SJSA1 (cell line): Measurements from ENCODE around the gene MADD. TPM values are rescaled to one million over a fixed set of nuclear protein-coding genes. Genes with fewer than 3 reads are reported as not detected.
"Not testable (repeated sequence)": the region's sequence is repeated elsewhere in the genome, so short reads cannot be mapped to it uniquely, and the experiment has no call there.

Source experiments
- DNase-seq, 2 experiments: peaks; one replicate each; pipeline ENCODE4 v3.0.0-alpha.2; 2015 to 2020; ENCODE audit warnings: low spot score in 2 of 2, low read depth in 1 of 2
- H3K27ac ChIP-seq: fragments of 250-450 bp; sonication (Bioruptor Pico); 2 replicates; pipeline ENCODE4 v1.5.1; 2020; ENCODE audit warnings: mild to moderate bottlenecking, moderate library complexity
- H3K27me3 ChIP-seq: fragments of 250-450 bp; sonication (Bioruptor Pico); replicated peaks from 2 replicates; pipeline ENCODE4 v1.5.1; 2020; ENCODE audit warnings: mild to moderate bottlenecking, moderate library complexity
- H3K36me3 ChIP-seq: fragments of 250-450 bp; sonication (Bioruptor Pico); 2 replicates; pipeline ENCODE4 v1.5.1; 2020; ENCODE audit warnings: mild to moderate bottlenecking
- H3K4me1 ChIP-seq: fragments of 250-450 bp; sonication (Bioruptor Pico); replicated peaks from 2 replicates; pipeline ENCODE4 v1.6.1; 2021; ENCODE audit warnings: mild to moderate bottlenecking
- H3K4me3 ChIP-seq: fragments of 250-450 bp; sonication (Bioruptor Pico); 2 replicates; pipeline ENCODE4 v1.5.1; 2020; ENCODE audit warnings: mild to moderate bottlenecking
- H3K9me3 ChIP-seq: fragments of 250-450 bp; sonication (Bioruptor Pico); replicated peaks from 2 replicates; pipeline ENCODE4 v1.5.1; 2020; ENCODE audit warnings: mild to moderate bottlenecking
- total RNA-seq: library from RNA; depleted of rRNA; stranded (reverse); fragments of >200 nt; shearing (Covaris generic); gene quantifications from 2 replicates; pipeline ENCODE4 v1.2.3, GENCODE V29; 2014

The MADD gene
- total RNA-seq, 1 experiment from 2014 or later = 20.9 TPM

- H3K27me3 ChIP-seq = no peaks in the 10 kb centered on the region
These were observed 58.0 kb downstream of the MADD start for GRCh38 chr11:47327949-47328348.

GRCh38 chr11:47328449-47329390, 58.8 kb downstream of the MADD start:
- Histone ChIP-seq H3K27me3 (no peaks in the 10 kb centered on the region), H3K27ac (no peak overlapping the region), H3K36me3 (peaks cover 46% of the 10 kb centered on the region), H3K4me3 (no peak overlapping the region), H3K4me1 (no peaks in the 10 kb centered on the region), H3K9me3 (no peaks in the 10 kb centered on the region)
- DNase-seq = no peak

More at GRCh38 chr11:47327949-47328348, 58.0 kb downstream of the MADD start:
- no peak overlapping the region for H3K27ac ChIP-seq
- peak in 1 of 2 experiments; percentile 36 for DNase-seq
- H3K4me1 ChIP-seq = no peaks in the 10 kb centered on the region
- no peaks in the 10 kb centered on the region for H3K9me3 ChIP-seq
- no peak overlapping the region for H3K4me3 ChIP-seq
- peaks cover 46% of the 10 kb centered on the region for H3K36me3 ChIP-seq

- peaks cover 46% of the 10 kb centered on the region for H3K36me3 ChIP-seq
- no peak overlapping the region for H3K27ac ChIP-seq
- H3K27me3 ChIP-seq = no peaks in the 10 kb centered on the region
- no peak overlapping the region for H3K4me3 ChIP-seq
- no peaks in the 10 kb centered on the region for H3K4me1 ChIP-seq
- H3K9me3 ChIP-seq = no peaks in the 10 kb centered on the region
- DNase-seq = peak in 1 of 2 experiments; percentile 36
These were observed 59.6 kb downstream of the MADD start for GRCh38 chr11:47329431-47329986.

GRCh38 chr11:47329987-47330931, 60.3 kb downstream of the MADD start:
- DNase-seq = no peak
- no peaks in the 10 kb centered on the region for H3K27me3 ChIP-seq
- no peak overlapping the region for H3K27ac ChIP-seq
- no peaks in the 10 kb centered on the region for H3K9me3 ChIP-seq
- H3K4me3 ChIP-seq = no peak overlapping the region
- H3K36me3 ChIP-seq = peaks cover 46% of the 10 kb centered on the region
- no peaks in the 10 kb centered on the region for H3K4me1 ChIP-seq

- no peaks in the 10 kb centered on the region for H3K4me1 ChIP-seq
- no peaks in the 10 kb centered on the region for H3K27me3 ChIP-seq
- no peak overlapping the region for H3K4me3 ChIP-seq
- DNase-seq = peak in 1 of 2 experiments; percentile 38
- H3K9me3 ChIP-seq = no peaks in the 10 kb centered on the region
- H3K27ac ChIP-seq = no peak overlapping the region
- peaks cover 33% of the 10 kb centered on the region for H3K36me3 ChIP-seq
These were observed 61.7 kb downstream of the MADD start for GRCh38 chr11:47331454-47332302.

GRCh38 chr11:47332303-47332711, 62.4 kb downstream of the MADD start:
- Histone ChIP-seq H3K27ac (no peak overlapping the region), H3K4me3 (no peak overlapping the region), H3K27me3 (no peaks in the 10 kb centered on the region), H3K36me3 (peaks cover 26% of the 10 kb centered on the region), H3K4me1 (no peaks in the 10 kb centered on the region), H3K9me3 (no peaks in the 10 kb centered on the region)
- DNase-seq = peak in 1 of 2 experiments; percentile 37

GRCh38 chr11:47332791-47333525, 63.0 kb downstream of the MADD start:
- no peak for DNase-seq
- Histone ChIP-seq H3K9me3 (no peaks in the 10 kb centered on the region), H3K4me3 (no peak overlapping the region), H3K36me3 (peaks cover 20% of the 10 kb centered on the region), H3K4me1 (no peaks in the 10 kb centered on the region), H3K27me3 (no peaks in the 10 kb centered on the region), H3K27ac (no peak overlapping the region)

GRCh38 chr11:47333526-47333845, 63.6 kb downstream of the MADD start:
- Histone ChIP-seq H3K27ac (no peak overlapping the region), H3K27me3 (no peaks in the 10 kb centered on the region), H3K4me3 (no peak overlapping the region), H3K36me3 (peaks cover 15% of the 10 kb centered on the region), H3K9me3 (no peaks in the 10 kb centered on the region), H3K4me1 (no peaks in the 10 kb centered on the region)
- DNase-seq = peak in 1 of 2 experiments; percentile 37

GRCh38 chr11:47333886-47334443, 64.0 kb downstream of the MADD start:
- Histone ChIP-seq H3K27ac (no peak overlapping the region), H3K27me3 (no peaks in the 10 kb centered on the region), H3K9me3 (no peaks in the 10 kb centered on the region), H3K36me3 (peaks cover 10% of the 10 kb centered on the region), H3K4me1 (no peaks in the 10 kb centered on the region), H3K4me3 (no peak overlapping the region)
- no peak for DNase-seq

GRCh38 chr11:47334699-47335411, 64.9 kb downstream of the MADD start:
- not testable (repeated sequence) for H3K9me3 ChIP-seq, H3K27ac ChIP-seq, H3K4me3 ChIP-seq, DNase-seq, H3K4me1 ChIP-seq, H3K27me3 ChIP-seq, H3K36me3 ChIP-seq

GRCh38 chr11:47335733-47336132, 65.8 kb downstream of the MADD start:
- Histone ChIP-seq H3K27ac (no peak overlapping the region), H3K27me3 (no peaks in the 10 kb centered on the region), H3K36me3 (no peaks in the 10 kb centered on the region), H3K4me3 (no peak overlapping the region), H3K9me3 (no peaks in the 10 kb centered on the region), H3K4me1 (no peaks in the 10 kb centered on the region)
- no peak for DNase-seq

- Histone ChIP-seq H3K4me3 (no peak overlapping the region), H3K36me3 (no peaks in the 10 kb centered on the region), H3K27me3 (no peaks in the 10 kb centered on the region), H3K9me3 (no peaks in the 10 kb centered on the region), H3K4me1 (no peaks in the 10 kb centered on the region), H3K27ac (no peak overlapping the region)
- DNase-seq = no peak
These were observed 66.7 kb downstream of the MADD start for GRCh38 chr11:47336595-47336994.
